Neural progenitor cell (in vitro differentiated cells): Measurements from ENCODE around the gene DNAJC8. TPM values are rescaled to one million over a fixed set of nuclear protein-coding genes. Genes with fewer than 3 reads are reported as not detected.

Source experiments
- DNase-seq: peaks from one replicate; pipeline ENCODE4 v3.0.0-alpha.2; 2016; ENCODE audit warnings: low spot score
- H2AFZ ChIP-seq: fragments of 200-600 bp; sonication (generic); replicated peaks from 2 replicates; pipeline ENCODE4 v1.6.1; 2016; ENCODE audit warnings: antibody characterized with exemption
- H3F3A ChIP-seq: fragments of 200-600 bp; sonication (generic); 2 replicates; pipeline ENCODE4 v1.6.1; 2016; ENCODE audit warnings: antibody characterized with exemption, low read depth
- H3K27ac ChIP-seq: fragments of 200-600 bp; sonication (generic); 2 replicates; pipeline ENCODE4 v1.5.1; 2016; ENCODE audit warnings: mild to moderate bottlenecking
- H3K27me3 ChIP-seq: fragments of 200-600 bp; sonication (generic); 2 replicates; pipeline ENCODE4 v1.6.1; 2016; ENCODE audit warnings: mild to moderate bottlenecking, moderate library complexity
- H3K36me3 ChIP-seq: fragments of 200-600 bp; sonication (generic); 2 replicates; pipeline ENCODE4 v1.5.1; 2016
- H3K4me1 ChIP-seq: fragments of 200-600 bp; sonication (generic); 2 replicates; pipeline ENCODE4 v1.6.1; 2016; ENCODE audit warnings: mixed run types
- H3K4me2 ChIP-seq: fragments of 200-600 bp; sonication (generic); 2 replicates; pipeline ENCODE4 v1.6.1; 2016
- H3K4me3 ChIP-seq: fragments of 200-600 bp; sonication (generic); 2 replicates; pipeline ENCODE4 v1.5.1; 2016
- H3K79me2 ChIP-seq: fragments of 200-600 bp; sonication (generic); 2 replicates; pipeline ENCODE4 v1.6.1; 2016; ENCODE audit warnings: low read depth
- H3K9ac ChIP-seq: fragments of 200-600 bp; sonication (generic); 2 replicates; pipeline ENCODE4 v1.6.1; 2016
- H3K9me3 ChIP-seq: fragments of 200-600 bp; sonication (generic); 2 replicates; pipeline ENCODE4 v1.5.1; 2016; ENCODE audit warnings: low read depth
- H4K20me1 ChIP-seq: fragments of 200-600 bp; sonication (generic); 2 replicates; pipeline ENCODE4 v1.6.1; 2016; ENCODE audit warnings: low read depth
- H3K27ac Mint-ChIP-seq: 3 replicates; pipeline ENCODE4 v1.8.0; 2021; ENCODE audit warnings: mixed read lengths
- H3K27me3 Mint-ChIP-seq: 2 replicates; pipeline ENCODE4 v1.8.0; 2022; ENCODE audit warnings: low read depth, mild to moderate bottlenecking, inconsistent platforms, moderate library complexity, mixed read lengths; ENCODE audit not compliant: insufficient read depth
- H3K36me3 Mint-ChIP-seq: 3 replicates; pipeline ENCODE4 v1.8.0; 2021; ENCODE audit warnings: mixed read lengths
- H3K4me1 Mint-ChIP-seq: 3 replicates; pipeline ENCODE4 v1.8.0; 2021; ENCODE audit warnings: mixed read lengths
- H3K4me3 Mint-ChIP-seq: 3 replicates; pipeline ENCODE4 v1.8.0; 2021; ENCODE audit warnings: mild to moderate bottlenecking, moderate library complexity, mixed read lengths
- H3K9me3 Mint-ChIP-seq: 3 replicates; pipeline ENCODE4 v1.8.0; 2020; ENCODE audit warnings: mixed read lengths
- CTCF ChIP-seq: fragments of 200-600 bp; sonication (generic); IDR thresholded peaks from 2 replicates; pipeline ENCODE4 v1.5.1; 2017; ENCODE audit warnings: antibody characterized with exemption, mild to moderate bottlenecking
- EZH2 ChIP-seq: fragments of 200-600 bp; sonication (generic); IDR thresholded peaks from 2 replicates; pipeline ENCODE4 v1.6.1; 2017; ENCODE audit warnings: antibody characterized with exemption, mild to moderate bottlenecking, moderate library complexity
- EZH2phosphoT487 ChIP-seq: fragments of 200-600 bp; sonication (generic); IDR thresholded peaks from 2 replicates; pipeline ENCODE4 v1.6.1; 2017; ENCODE audit warnings: antibody characterized with exemption
- total RNA-seq: library from RNA; depleted of rRNA; stranded (reverse); fragments of >200 nt; gene quantifications from 2 replicates; pipeline ENCODE4 v1.2.3, GENCODE V29; 2015; ENCODE audit warnings: low replicate concordance

The DNAJC8 gene
- total RNA-seq, 1 donor from 2014 or later = 117 TPM

GRCh38 chr1:28205243-28205642 lies 27.6 kb downstream of the DNAJC8 start:
- peaks cover 11% of the 10 kb centered on the region for H3F3A ChIP-seq
- TF ChIP-seq CTCF = no peak
- TF ChIP-seq EZH2phosphoT487 = no peak
- Mint-ChIP-seq H3K27me3 (no peaks in the 10 kb centered on the region), H3K9me3 (no peaks in the 10 kb centered on the region), H3K4me1 (no peaks in the 10 kb centered on the region), H3K27ac (no peak overlapping the region), H3K36me3 (peaks cover 19% of the 10 kb centered on the region), H3K4me3 (no peak overlapping the region)
- no peak overlapping the region for H2AFZ ChIP-seq
- no peaks in the 10 kb centered on the region for H3K79me2 ChIP-seq
- peaks cover 7% of the 10 kb centered on the region for H3K36me3 ChIP-seq
- H4K20me1 ChIP-seq = no peaks in the 10 kb centered on the region
- no peak overlapping the region for H3K4me3 ChIP-seq
- H3K27me3 ChIP-seq = no peaks in the 10 kb centered on the region
- DNase-seq = no peak
- H3K9ac ChIP-seq = no peak overlapping the region
- no peak overlapping the region for H3K4me2 ChIP-seq
- no peak overlapping the region for H3K27ac ChIP-seq
- H3K9me3 ChIP-seq = no peaks in the 10 kb centered on the region
- no peaks in the 10 kb centered on the region for H3K4me1 ChIP-seq

- TF ChIP-seq EZH2phosphoT487 = no peak
- no peak for TF ChIP-seq EZH2
- TF ChIP-seq CTCF = no peak
- Histone ChIP-seq H2AFZ (no peak overlapping the region), H3K4me2 (no peak overlapping the region), H4K20me1 (no peaks in the 10 kb centered on the region), H3K9ac (no peak overlapping the region), H3K27me3 (no peaks in the 10 kb centered on the region), H3K36me3 (no peaks in the 10 kb centered on the region), H3K4me3 (no peak overlapping the region), H3F3A (peaks cover 26% of the 10 kb centered on the region), H3K79me2 (no peaks in the 10 kb centered on the region), H3K27ac (no peak overlapping the region), H3K4me1 (peaks cover 13% of the 10 kb centered on the region), H3K9me3 (no peaks in the 10 kb centered on the region)
- Mint-ChIP-seq H3K27ac (no peak overlapping the region), H3K27me3 (no peaks in the 10 kb centered on the region), H3K4me1 (peaks cover 10% of the 10 kb centered on the region), H3K36me3 (peaks cover 24% of the 10 kb centered on the region), H3K9me3 (no peaks in the 10 kb centered on the region), H3K4me3 (no peak overlapping the region)
- DNase-seq = no peak
These were observed 32.5 kb downstream of the DNAJC8 start for GRCh38 chr1:28200234-28200873.

- no peaks in the 10 kb centered on the region for H3K9me3 ChIP-seq
- H3K36me3 ChIP-seq = no peaks in the 10 kb centered on the region
- H4K20me1 ChIP-seq = no peaks in the 10 kb centered on the region
- H3K4me2 ChIP-seq = no peak overlapping the region
- Mint-ChIP-seq H3K27me3 (no peaks in the 10 kb centered on the region), H3K36me3 (peaks cover 24% of the 10 kb centered on the region), H3K4me1 (peaks cover 10% of the 10 kb centered on the region), H3K9me3 (no peaks in the 10 kb centered on the region), H3K4me3 (no peak overlapping the region), H3K27ac (no peak overlapping the region)
- H3K9ac ChIP-seq = no peak overlapping the region
- H3K27ac ChIP-seq = no peak overlapping the region
- no peak overlapping the region for H2AFZ ChIP-seq
- peaks cover 29% of the 10 kb centered on the region for H3F3A ChIP-seq
- H3K27me3 ChIP-seq = no peaks in the 10 kb centered on the region
- H3K4me3 ChIP-seq = no peak overlapping the region
- no peak for DNase-seq
- TF ChIP-seq EZH2 = no peak
- no peak for TF ChIP-seq CTCF
- H3K4me1 ChIP-seq = peaks cover 13% of the 10 kb centered on the region
- no peaks in the 10 kb centered on the region for H3K79me2 ChIP-seq
These were observed 33.2 kb downstream of the DNAJC8 start for GRCh38 chr1:28199328-28200233.
